ENCODE data around the gene RIPK3.

DNA sequence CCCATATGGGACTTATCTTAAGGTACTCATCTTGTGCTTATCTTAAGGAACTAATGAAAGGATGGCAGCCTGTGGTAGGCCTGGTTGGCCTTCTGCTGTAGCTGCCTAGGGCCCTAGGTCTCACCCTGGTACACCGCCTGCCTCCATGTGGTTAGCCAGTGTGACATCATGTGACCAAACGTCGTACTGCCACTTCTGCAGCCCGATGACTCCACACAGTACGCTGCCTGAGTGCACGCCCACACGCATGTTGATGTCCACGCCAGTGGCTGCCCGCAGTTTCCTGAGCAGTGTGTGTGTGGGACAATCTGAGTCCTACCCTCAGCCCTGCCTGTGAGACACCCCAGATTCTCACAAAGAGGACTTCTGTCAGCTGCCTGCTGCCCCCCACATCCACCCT lies 10.1 kb downstream of the RIPK3 start:
- TF ChIP-seq POLR2A (IDR thresholded peaks at IDR 0.05; ENCODE audit: low read depth, low read length) (no peak), POLR2AphosphoS5 (IDR thresholded peaks at IDR 0.05; ENCODE audit: low read depth, low read length) (no peak)
